Measurements from ENCODE around the gene TMEM63C. TPM values are rescaled to one million over a fixed set of nuclear protein-coding genes. Genes with fewer than 3 reads are reported as not detected.

The TMEM63C gene
- total RNA-seq, 1 donor from 2014 or later = 1.9 TPM

Other genes starting within 250 kb of the TMEM63C start
- 53.5 and 63.9 TPM in 2 replicates for gene IRF2BPL, start 153.1 kb upstream of the TMEM63C start, total RNA-seq
- gene CIPC, start 83.5 kb upstream of the TMEM63C start, total RNA-seq = 16.8 and 21.8 TPM in 2 replicates
- not detected in 2 replicates for gene ZDHHC22, start 40.0 kb upstream of the TMEM63C start, total RNA-seq
- 0.35 TPM in 1 of 2 replicates, not detected in the other for gene NGB, start 89.4 kb downstream of the TMEM63C start, total RNA-seq
- gene POMT2, start 139.1 kb downstream of the TMEM63C start, total RNA-seq = 12.2 and 26.4 TPM in 2 replicates
- 16.1 and 61.6 TPM in 2 replicates for gene GSTZ1, start 139.2 kb downstream of the TMEM63C start, total RNA-seq
- gene TMED8, start 195.3 kb downstream of the TMEM63C start, total RNA-seq = 13.9 and 22.1 TPM in 2 replicates
- 2.3 and 12.9 TPM in 2 replicates for gene SAMD15, start 195.6 kb downstream of the TMEM63C start, total RNA-seq
- gene NOXRED1, start 241.7 kb downstream of the TMEM63C start, total RNA-seq = 0.50 TPM in 1 of 2 replicates, not detected in the other